Cerebellar nuclear complex (tissue), 1 donor: ENCODE measurements around the gene PLCG1.
"Not testable (repeated sequence)": the region's sequence is repeated elsewhere in the genome, so short reads cannot be mapped to it uniquely, and the experiment has no call there.

Experiments
- DNase-seq, 2 experiments: peaks; one replicate each; lab custom pipeline; 2025; lab: John Stamatoyannopoulos, UW

The PLCG1 gene

GRCh38 chr20:41124451-41125094, 12.8 kb upstream of the PLCG1 start:
- DNase-seq: no peak

GRCh38 chr20:41125530-41126457, 11.5 kb upstream of the PLCG1 start:
- DNase-seq: no peak

- DNase-seq: no peak
Observed at GRCh38 chr20:41126719-41127118, 10.6 kb upstream of the PLCG1 start.

- DNase-seq: not testable (repeated sequence)
Observed at GRCh38 chr20:41128317-41128716, 9.0 kb upstream of the PLCG1 start.

GRCh38 chr20:41131594-41132387, 5.6 kb upstream of the PLCG1 start:
- DNase-seq: no peak

- DNase-seq: not testable (repeated sequence)
Observed at GRCh38 chr20:41132388-41132775, 5.0 kb upstream of the PLCG1 start.

- DNase-seq: no peak
Observed at GRCh38 chr20:41133709-41134361, 3.5 kb upstream of the PLCG1 start.

- DNase-seq: no peak
Observed at GRCh38 chr20:41134362-41135186, 2.8 kb upstream of the PLCG1 start.

- DNase-seq: no peak
Observed at GRCh38 chr20:41135187-41135887, 2.0 kb upstream of the PLCG1 start.

- DNase-seq: no peak
Observed at GRCh38 chr20:41135888-41136679, 1.3 kb upstream of the PLCG1 start.

GRCh38 chr20:41137614-41138474, 501 bp downstream of the PLCG1 start:
- no peak for DNase-seq

- DNase-seq: no peak
Observed at GRCh38 chr20:41138475-41139226, 1.3 kb downstream of the PLCG1 start.

- no peak for DNase-seq
Observed at GRCh38 chr20:41139227-41140093, 2.1 kb downstream of the PLCG1 start.

GRCh38 chr20:41140226-41141133, 3.1 kb downstream of the PLCG1 start:
- no peak for DNase-seq

- no peak for DNase-seq
Observed at GRCh38 chr20:41141153-41141815, 3.9 kb downstream of the PLCG1 start.
